Kidney tubule cell (primary cell): ENCODE data around the gene B4GALT4.

ENCODE experiments used
- DNase-seq: peaks from one replicate; pipeline ENCODE4 v3.0.0-alpha.2; 2018; ENCODE audit warnings: low spot score

B4GALT4 gene

DNA sequence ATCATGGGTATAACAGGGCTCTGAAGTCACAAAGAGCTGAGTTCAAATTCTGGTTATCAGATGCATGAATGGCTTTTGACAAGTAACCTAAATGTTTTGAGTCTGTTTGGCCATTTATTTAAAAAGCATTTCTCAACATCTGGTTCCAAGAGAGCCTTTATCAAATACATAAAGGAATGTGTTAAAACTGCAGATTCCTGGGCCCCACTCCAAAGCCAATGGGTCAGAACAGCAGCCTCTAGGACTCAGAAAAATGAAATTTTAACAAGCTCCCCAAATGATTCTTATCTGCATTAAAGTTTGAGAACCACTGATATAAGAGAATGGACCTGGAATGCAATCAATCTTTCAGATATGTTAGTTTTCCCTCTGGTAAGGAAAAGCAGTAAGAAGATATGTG, 3.4 kb downstream of the B4GALT4 start:
- no peak for DNase-seq

DNA sequence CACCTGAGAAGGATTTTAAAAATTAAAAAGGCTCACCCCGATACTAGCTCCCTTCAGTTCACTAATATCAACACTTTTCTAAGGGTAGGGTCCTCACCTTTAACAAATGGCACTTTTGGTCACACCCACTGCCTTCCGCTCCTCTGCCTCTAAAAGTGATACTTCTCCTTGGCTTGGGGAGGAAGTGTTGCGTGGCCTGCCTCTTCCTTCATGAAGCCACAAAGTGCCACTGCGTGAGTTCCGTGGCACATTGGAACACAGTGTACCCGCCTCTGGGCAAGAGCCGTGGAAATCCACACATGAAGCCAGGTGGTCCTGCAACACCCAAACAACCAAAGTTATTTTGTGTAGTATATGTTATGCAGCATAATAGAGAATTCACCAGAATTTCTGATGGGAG, 3.9 kb downstream of the B4GALT4 start:
- DNase-seq: no peak

GRCh38 chr3:119235151-119235550, 5.5 kb downstream of the B4GALT4 start:
- peak; percentile 72 for DNase-seq

GRCh38 chr3:119234610-119235009, 6.1 kb downstream of the B4GALT4 start:
- DNase-seq: no peak

DNA sequence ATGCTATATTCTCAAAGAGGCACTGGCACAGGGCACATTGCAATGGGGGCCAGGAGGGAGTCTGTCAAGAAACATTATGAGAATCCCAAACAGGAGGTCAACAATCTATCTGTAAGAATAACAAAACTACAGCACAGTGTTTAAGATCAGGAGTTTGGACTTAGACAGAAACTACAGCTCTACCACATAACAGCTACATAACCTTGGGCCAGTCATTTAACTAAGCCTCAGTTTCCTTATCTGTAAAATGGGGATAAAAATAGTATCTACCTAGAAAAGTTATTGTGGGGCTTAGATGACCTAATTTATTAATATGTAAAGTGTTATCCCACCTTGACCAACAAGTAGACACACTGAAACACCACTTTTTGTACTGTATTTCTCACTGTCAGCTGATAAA, 9.9 kb downstream of the B4GALT4 start:
- DNase-seq: no peak

DNA sequence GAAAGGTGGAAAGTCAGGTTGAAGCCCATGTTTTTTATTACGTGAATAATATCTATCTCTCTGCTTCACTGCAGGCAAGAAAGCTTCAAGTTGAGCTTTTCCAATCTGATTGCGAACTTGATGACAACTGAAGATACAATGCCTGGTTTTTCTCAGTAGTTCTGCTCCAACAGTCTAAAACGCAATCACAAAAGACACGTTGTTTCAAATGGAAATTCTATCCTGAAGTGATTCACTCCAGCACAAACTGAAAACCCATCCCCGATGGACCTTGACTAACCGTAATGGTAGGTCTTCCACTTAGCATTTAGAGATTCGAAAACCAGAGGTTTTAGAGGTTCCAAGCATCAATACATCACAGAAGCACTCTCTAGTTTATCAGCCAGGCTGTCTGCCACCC, 10.6 kb downstream of the B4GALT4 start:
- no peak for DNase-seq

DNA sequence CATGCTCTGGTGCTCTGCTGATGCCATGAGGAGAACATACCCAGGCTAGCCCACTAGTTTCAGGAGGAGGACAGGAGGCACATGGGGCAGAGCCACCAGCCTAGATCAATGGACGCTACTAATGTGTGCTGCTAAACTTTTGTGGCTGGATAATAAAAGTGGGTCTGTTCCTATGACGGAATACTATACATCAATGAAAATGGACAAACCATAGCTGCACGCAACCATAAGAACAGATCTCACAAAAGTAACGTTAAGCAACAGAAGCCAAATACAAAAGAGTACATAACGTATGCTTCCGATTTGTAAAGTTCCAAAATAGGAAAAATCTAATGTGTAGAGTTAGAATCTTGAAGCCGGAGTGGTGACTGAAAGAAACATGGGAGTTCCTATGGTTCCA, 11.5 kb downstream of the B4GALT4 start:
- no peak for DNase-seq

DNA sequence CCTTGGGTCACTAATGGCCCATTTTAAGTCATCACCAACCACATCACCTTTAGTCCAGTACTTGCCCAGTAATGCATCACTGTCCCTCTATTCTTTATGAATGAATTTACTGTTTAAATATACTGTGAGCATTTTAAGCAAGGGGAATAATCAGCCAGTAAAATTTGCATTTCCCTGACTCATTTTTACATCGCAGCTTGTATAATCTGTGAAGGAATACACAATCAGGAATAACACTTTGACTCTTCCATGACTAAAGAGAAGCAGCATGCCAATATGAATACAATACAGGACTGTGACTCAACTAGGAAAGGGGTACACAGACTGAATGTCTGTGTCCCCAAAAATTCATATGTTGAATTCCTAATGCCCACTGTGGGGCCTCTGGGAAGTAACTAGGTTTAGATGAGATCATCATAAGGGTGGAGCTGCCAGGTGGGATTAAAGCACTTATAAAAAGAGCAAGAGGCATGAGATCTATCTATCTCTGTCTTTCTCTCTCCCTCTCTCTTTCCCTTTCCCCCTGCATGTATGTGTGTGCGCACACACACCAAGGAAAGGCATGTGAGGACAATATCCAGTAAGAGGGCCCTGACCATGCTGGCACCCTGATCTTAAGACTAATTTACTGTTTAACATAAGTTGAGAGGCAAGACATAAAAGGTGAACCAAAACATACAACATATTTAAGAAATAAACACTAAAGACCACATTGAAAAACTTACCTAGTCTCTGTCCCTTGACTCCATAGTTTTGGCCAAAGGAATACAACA, 12.1 kb downstream of the B4GALT4 start:
- DNase-seq: no peak

DNA sequence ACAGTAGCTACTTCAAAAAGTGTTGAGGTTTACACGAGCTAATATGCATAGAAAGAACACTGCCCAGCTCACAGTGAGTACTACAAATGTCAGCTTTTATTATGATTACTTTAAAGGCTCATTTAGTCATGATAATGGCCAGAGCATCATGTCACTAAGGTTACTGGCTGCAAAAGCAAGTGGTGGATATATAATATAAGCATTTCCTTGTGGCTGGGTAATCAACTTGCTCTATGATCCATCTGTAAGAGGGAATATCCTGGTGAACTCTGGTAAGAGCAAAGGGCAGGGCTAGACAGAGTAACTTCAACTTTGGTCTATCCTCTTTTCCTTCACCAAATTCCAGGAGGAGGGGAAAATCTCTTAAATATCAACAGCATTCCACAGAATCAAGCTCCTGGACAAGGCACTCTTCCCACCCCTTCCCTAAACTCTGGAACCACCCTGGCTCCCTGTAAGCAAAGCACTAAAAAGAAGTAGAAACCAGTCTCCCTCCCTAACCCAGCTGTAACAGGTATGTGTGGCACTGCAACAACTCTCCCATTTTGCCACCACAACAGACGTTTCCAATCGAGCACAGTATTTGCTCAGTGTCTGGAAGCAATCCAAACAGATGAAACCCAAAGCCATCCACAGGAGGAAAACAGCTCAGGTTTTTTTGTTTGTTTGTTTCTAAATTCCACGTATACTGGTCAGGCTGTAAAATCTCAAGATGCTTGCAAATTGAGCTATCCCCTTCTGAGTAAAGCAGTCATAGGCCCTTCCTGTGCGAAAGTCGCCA, 13.4 kb downstream of the B4GALT4 start:
- DNase-seq: no peak

DNA sequence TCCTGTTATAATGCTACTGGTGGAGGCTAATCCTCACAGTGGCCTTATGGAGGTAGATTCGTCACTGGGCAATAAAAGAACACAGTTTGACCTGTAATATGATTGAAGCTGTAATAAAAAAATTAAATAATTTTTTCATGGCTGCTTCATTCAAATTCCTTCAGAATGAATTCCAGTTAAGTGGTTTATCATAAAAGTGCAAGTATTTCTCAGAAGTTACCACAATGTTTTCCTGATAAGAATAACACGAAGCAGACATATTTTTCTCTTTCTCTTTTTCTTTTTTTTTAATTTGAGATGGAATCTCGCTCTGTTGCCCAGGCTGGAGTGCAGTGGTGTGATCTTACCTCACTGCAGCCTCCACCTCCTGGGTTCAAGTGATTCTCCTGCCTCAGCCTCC, 15.6 kb downstream of the B4GALT4 start:
- DNase-seq: no peak

DNA sequence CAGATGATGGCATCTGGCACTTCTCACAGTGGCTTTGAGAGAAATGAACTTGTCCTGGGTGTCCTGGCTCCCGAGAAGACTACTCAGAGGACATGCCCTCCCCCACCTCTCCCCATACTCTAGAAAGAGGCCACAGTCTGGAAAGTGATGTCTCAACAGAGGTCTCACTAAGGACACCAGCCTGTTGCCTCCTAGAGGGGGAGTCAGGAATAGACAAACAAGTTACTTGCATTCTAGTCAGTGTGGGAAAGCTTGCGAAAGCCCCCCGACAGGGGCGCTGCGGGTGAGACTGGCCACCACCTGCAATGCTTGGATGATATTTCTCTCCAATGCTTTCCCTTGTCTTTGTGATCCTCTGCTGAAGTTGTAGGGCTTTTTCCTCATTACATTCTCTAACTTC, 17.2 kb downstream of the B4GALT4 start:
- DNase-seq: no peak

DNA sequence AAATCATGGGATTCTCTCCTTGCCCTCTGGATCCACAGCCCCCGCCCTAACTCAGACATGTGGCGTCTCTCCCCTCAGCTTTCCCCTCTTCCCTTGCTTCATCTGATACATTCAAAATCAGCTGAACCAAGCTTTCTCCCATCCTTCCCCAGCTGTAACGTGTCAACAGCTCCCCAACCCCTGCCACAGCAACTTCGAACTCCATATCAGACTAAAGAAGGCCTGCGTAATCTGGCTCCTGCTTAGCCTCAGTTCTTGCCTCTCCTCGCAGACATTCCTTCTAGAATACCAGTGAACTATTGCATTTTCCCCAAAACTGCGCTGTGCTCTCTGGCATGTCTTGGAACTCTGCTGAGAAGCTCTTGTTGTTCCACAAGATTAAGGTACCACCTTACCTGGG, 18.3 kb downstream of the B4GALT4 start:
- no peak for DNase-seq

DNA sequence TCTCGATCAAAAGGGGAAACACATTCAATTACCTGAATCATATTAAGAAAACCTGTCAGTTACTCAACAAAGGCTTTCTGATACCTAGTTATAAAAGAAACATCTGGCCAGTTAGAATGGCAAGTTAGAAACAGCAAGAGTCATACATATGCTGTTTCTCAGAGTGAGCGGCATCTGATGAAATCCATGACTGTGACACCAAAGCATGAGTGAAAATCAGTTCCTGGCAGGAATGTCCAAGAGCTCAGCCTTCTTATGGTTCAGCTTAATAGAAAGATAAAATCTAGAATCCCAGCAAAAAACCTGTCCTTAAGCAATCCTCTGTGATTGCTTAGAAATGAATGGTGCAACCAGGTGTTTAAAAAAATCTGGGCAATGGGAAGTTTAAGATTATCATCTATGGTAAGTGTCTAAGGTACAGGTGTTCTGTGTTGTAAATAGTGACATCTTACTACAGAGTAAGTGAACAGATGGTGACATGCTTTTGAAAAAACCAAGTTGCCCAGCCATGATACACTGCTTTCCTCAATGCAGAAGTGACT, 18.8 kb downstream of the B4GALT4 start:
- no peak for DNase-seq

DNA sequence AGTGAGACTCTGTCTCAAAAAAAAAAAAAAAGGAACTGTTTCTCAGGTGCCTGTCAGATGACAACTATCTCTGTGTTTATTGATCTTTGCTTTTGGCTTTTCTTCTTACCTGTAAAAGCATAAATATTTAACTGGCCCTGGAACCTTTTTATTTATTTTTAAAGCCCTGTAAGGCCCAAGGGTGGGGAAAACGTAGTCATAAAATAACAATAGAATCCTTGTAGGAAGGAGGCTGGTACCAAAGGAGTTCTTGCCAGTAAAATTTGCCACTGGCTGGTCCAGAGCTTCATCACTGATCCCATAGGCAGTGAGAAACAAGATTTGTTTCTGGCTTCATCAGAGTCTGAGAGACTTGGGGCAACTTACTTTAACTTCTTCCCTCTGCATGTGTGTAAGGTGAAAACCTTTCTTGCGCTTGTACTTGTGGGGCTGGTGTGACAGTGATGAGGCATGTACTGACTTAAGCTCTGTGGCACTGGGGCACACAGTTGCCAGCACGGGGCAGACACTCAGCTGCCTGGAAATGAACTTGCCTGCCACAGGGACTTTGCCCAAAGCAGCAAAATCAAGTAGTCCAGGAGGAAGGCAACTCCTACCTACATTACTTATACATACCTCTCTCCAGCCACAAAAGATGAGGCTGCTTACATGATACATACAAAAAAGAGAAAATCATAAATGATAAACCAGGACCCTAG, 19.6 kb downstream of the B4GALT4 start:
- no peak for DNase-seq

GRCh38 chr3:119220198-119220597, 20.5 kb downstream of the B4GALT4 start:
- no peak for DNase-seq

DNA sequence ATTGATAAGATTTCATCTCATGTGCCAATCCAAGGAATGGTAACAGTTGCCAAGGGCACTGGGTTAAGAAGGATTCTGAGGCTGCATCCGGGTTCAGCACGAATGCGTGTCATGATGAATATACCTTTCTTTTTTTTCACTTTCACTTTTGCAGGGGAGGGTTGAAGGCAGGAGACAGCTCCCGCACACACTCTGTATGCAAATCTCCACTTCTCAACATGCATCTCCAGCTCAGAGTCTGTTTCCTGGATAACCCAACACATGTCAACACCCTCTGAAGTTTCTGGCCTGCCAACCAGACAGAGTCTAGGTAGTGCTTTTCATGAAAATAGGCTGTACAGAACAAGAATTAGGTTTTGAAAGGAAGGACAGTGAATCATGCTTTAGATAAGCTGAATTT, 21.6 kb downstream of the B4GALT4 start:
- DNase-seq: no peak

DNA sequence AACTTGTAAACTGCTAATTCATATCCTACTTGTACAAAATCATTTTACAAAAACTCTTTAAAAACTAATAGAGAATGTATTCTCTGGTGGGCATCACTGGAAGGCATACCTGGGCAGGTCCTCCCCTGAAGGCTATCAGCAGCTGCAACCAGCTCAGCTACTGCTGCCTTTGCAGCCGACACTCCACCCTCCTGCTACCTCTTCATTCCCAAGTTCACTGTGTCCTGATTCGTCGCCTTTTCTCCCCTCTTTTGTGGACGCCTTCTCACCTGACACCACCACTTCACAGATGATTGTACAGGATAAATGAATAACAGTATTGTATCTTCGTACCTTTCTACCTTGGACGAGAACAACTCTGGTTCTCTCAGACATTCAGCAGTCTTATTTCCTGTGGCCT, 28.9 kb downstream of the B4GALT4 start:
- no peak for DNase-seq

DNA sequence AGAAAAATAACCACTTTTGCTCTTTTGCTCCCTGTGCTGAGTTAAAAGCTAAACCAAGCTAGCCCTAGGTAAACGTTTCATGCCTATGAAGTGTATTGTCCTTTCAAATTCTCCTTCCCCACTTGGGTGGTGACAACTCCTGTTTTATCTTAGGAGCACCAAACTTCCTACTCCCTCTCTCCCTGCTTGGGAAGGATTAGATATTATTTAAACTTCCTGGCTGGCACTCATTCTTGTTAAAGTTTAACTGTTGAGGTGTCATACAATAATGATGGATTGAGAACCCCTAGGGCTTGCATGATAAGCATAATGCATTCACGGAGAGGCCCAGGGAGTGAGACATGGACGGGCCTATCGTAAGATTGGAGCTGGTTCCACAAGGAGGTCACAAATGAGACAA, 29.5 kb downstream of the B4GALT4 start:
- peak; percentile 88 for DNase-seq

DNA sequence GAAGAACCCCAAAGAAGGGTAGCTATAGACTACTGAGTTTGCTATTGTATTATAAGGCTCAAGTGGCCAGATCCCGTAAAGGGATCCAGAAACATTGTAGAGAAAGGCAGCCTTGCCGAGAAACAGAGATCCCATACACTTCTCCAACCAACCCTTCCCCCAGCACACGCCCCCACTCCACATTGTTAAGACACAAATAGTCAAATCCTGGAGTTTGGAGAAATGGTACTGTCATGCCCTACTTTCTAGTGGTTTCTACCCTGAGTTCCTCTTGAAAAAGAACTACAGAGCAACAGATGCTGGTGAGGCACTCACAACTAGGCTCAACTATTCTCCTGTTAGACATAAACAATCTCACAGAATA, 33.2 kb downstream of the B4GALT4 start:
- DNase-seq: no peak

- DNase-seq: peak; percentile 30
These were observed 33.8 kb downstream of the B4GALT4 start for GRCh38 chr3:119206611-119207511.

DNA sequence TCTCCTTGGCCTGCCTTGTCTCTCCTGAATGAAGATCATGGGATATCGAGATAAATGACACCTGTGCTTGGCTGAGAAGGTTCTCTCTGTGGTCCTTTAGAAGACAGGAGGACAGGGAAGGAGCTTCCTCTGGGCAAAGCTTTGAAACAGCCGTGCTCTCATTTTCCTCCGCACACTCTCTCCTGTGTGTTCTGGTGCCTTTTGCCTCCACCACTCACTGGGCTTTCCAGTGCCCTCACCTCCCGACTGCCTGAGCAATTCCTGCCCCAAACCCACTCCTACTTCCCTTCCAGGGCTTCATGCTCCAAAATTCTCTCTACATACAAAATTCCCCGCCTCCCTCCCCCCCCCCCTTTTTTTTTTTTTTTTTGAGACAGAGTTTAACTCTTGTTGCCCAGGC, 35.0 kb downstream of the B4GALT4 start:
- no peak for DNase-seq

- no peak for DNase-seq
These were observed 35.5 kb downstream of the B4GALT4 start for GRCh38 chr3:119205209-119205608.
